Measurements from ENCODE around the gene HS6ST2. TPM values are rescaled to one million over a fixed set of nuclear protein-coding genes. Genes with fewer than 3 reads are reported as not detected.

Gene HS6ST2
- total RNA-seq, 4 donors from 2014 or later: under 0.01 to 0.66 (median 0.46) TPM

DNA sequence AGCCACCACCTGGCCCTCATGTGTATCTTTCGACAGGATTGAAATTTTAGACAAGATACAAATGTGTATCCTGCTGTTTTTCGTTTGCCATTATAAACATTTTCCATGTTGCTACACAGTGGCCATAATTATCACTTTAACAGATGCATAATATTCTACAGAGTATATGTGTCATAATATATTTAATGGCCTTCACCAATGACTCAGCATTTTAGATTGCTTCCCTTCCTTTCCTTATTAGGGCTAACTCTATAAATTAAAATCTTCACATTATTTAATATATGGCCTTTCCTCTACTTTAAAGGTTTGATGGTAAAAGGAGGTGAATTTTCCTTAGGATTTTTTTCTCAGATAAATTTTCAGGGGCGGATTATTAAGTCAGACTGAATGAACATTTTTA lies 97.4 kb downstream of the HS6ST2 start:
- no peaks in the 10 kb centered on the region for H3K9me3 ChIP-seq
- TF ChIP-seq POLR2A (IDR thresholded peaks at IDR 0.05): no peak
- TF ChIP-seq, protein P1, sequence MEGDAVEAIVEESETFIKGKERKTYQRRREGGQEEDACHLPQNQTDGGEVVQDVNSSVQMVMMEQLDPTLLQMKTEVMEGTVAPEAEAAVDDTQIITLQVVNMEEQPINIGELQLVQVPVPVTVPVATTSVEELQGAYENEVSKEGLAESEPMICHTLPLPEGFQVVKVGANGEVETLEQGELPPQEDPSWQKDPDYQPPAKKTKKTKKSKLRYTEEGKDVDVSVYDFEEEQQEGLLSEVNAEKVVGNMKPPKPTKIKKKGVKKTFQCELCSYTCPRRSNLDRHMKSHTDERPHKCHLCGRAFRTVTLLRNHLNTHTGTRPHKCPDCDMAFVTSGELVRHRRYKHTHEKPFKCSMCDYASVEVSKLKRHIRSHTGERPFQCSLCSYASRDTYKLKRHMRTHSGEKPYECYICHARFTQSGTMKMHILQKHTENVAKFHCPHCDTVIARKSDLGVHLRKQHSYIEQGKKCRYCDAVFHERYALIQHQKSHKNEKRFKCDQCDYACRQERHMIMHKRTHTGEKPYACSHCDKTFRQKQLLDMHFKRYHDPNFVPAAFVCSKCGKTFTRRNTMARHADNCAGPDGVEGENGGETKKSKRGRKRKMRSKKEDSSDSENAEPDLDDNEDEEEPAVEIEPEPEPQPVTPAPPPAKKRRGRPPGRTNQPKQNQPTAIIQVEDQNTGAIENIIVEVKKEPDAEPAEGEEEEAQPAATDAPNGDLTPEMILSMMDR (IDR thresholded peaks at IDR 0.05): no peak
- TF ChIP-seq EP300 (IDR thresholded peaks at IDR 0.05): no peak
- no peak overlapping the region for H3K4me3 ChIP-seq
- H3K4me1 ChIP-seq: no peaks in the 10 kb centered on the region
- no peak overlapping the region for H3K27ac ChIP-seq
- DNase-seq (ENCODE audit: low spot score in 2 of 2): no peak
- no peaks in the 10 kb centered on the region for H3K36me3 ChIP-seq
- H3K27me3 ChIP-seq: peaks cover 0 to 4% of the 10 kb centered on the region in 2 donors
- WGBS, 2 donors: 77 to 86% methylated on average over 3 of the region's 3 CpGs

DNA sequence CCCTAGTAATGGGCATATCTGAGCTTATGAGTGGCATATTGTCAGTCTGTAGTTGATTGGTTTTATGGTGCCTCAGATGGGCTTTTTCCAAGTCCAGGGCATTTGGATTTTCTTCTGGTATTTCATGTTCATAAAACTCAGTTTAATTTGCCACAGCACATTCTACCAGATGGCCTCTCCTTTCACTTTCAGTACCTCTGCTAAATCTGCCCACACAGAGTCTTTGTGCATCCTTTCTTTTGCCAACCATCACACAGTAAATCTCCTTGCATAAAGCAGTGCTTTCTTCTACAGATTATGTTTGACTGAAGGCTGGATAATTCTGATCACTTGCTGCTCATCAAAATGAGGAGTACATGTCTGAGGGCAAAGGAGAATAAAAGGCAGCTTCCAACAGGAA lies 98.2 kb downstream of the HS6ST2 start:
- Histone ChIP-seq H3K36me3 (no peaks in the 10 kb centered on the region), H3K27ac (no peak overlapping the region), H3K4me1 (no peaks in the 10 kb centered on the region), H3K9me3 (no peaks in the 10 kb centered on the region), H3K27me3 (peaks cover 0 to 4% of the 10 kb centered on the region in 2 donors), H3K4me3 (no peak overlapping the region)
- TF ChIP-seq EP300 (IDR thresholded peaks at IDR 0.05): no peak
- TF ChIP-seq, protein P1 (IDR thresholded peaks at IDR 0.05): no peak
- DNase-seq (ENCODE audit: low spot score in 2 of 2): no peak

DNA sequence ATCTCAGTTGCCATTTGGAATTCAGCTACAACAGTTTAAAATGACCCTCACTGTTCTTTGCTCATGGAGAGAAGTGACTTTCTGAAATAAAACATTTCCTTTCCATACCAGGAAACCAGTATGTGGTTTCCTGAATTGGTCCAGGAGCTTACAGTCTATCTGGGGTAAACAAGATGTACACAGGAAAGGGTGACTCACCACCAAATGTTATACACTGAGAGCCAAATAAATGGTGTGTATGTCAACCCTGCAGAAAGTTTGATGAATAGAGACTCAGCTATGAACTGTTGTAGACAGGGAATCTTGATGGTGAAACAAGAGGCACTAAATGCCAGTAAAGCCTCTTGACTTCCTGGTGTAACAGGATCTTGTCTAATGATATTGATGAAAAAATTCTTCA lies 100.4 kb downstream of the HS6ST2 start:
- H3K36me3 ChIP-seq: no peaks in the 10 kb centered on the region
- TF ChIP-seq POLR2A (IDR thresholded peaks at IDR 0.05): no peak
- TF ChIP-seq, protein P1 (IDR thresholded peaks at IDR 0.05): no peak
- TF ChIP-seq EP300 (IDR thresholded peaks at IDR 0.05): no peak
- no peak overlapping the region for H3K4me3 ChIP-seq
- H3K9me3 ChIP-seq: no peaks in the 10 kb centered on the region
- no peak overlapping the region for H3K27ac ChIP-seq
- H3K4me1 ChIP-seq: no peaks in the 10 kb centered on the region
- DNase-seq (ENCODE audit: low spot score in 2 of 2): no peak
- H3K27me3 ChIP-seq: peaks cover 0 to 6% of the 10 kb centered on the region in 2 donors

DNA sequence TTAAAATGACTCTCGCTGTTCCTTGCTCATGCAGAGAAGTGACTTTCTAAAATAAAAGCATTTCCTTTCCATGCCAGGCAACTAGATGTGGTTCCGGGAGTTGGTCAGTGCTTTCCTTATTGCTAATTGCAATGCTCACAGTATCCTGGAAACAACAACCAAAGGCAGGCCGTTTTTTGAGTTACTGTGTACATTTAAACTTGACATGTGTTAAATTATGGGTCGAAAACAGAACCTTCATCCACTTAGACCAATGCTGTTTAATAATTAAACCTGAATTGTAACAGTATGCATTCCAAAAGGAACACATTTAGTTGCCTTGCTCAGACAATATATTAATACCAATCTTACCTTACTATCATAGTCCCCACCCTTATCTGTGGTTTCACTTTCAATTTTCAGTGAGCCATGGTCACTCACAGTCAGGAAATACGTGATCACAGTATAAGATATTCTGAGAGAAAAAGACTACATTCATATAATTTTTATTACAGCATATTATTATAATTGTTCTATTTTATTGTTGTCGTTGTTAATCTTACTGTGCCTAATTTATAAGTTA lies 102.6 kb downstream of the HS6ST2 start:
- Histone ChIP-seq H3K4me1 (no peaks in the 10 kb centered on the region), H3K4me3 (no peak overlapping the region), H3K36me3 (no peaks in the 10 kb centered on the region), H3K9me3 (no peaks in the 10 kb centered on the region), H3K27ac (no peak overlapping the region), H3K27me3 (peaks cover 0 to 14% of the 10 kb centered on the region in 2 donors)
- no peak for DNase-seq (ENCODE audit: low spot score in 2 of 2)
- 68 to 79% methylated on average over 6 of the region's 6 CpGs for WGBS, 2 donors
- no peak for TF ChIP-seq EP300 (IDR thresholded peaks at IDR 0.05)
- TF ChIP-seq POLR2A (IDR thresholded peaks at IDR 0.05): no peak
- TF ChIP-seq, protein P1 (IDR thresholded peaks at IDR 0.05): no peak

DNA sequence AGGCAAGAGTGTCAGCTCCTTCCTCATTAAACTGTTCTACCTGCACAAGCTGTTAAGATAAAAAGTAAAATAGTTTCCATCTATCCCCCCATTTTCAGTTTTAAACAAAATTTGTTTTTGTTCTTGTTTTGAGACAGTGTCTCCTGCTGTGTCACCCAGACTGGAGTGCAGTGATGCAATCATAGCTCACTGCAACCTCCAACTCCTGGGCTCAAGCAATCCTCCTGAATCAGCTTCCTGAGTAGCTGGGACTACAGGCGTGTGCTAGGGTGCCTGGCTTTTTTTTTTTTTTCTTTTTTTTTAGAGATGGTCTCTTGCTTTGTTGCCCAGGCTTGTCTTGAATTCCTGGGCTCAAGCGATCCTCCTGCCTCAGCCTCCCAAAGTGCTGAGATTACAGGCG lies 105.4 kb downstream of the HS6ST2 start:
- 75 to 81% methylated on average over 3 of the region's 3 CpGs for WGBS, 2 donors
- no peaks in the 10 kb centered on the region for H3K4me1 ChIP-seq
- H3K36me3 ChIP-seq: no peaks in the 10 kb centered on the region
- no peak for DNase-seq (ENCODE audit: low spot score in 2 of 2)
- TF ChIP-seq EP300 (IDR thresholded peaks at IDR 0.05) (no peak), POLR2A (IDR thresholded peaks at IDR 0.05) (no peak)
- TF ChIP-seq, protein P1 (IDR thresholded peaks at IDR 0.05): no peak
- peaks cover 0 to 20% of the 10 kb centered on the region in 2 donors for H3K27me3 ChIP-seq
- H3K27ac ChIP-seq: no peak overlapping the region
- H3K9me3 ChIP-seq: no peaks in the 10 kb centered on the region
- H3K4me3 ChIP-seq: no peak overlapping the region

Data from tibial nerve (tissue), 4 donors.